Panc1 (cell line): Measurements from ENCODE around the gene CAND2. TPM values are rescaled to one million over a fixed set of nuclear protein-coding genes. Genes with fewer than 3 reads are reported as not detected.

Experiments used
- ATAC-seq: fragments of 200-7000 bp; cut with Tn5 transposase; 2 replicates; pipeline ENCODE4 v1.9.1; 2020; ENCODE audit warnings: mild to moderate bottlenecking, moderate library complexity
- BruUV-seq: library from RNA; stranded (reverse); fragments of 400-500 nt; replicated peaks from 2 replicates; lab custom pipeline; 2021; lab: Mats Ljungman, UMichigan
- CTCF ChIA-PET: fragments of 300-600 bp; sonication (Branson Sonifier 250); formaldehyde crosslinking; loops from one replicate; lab custom pipeline; 2022; ENCODE audit warnings: antibody characterized with exemption; lab: Charles Lee
- POLR2A ChIA-PET: fragments of 300-600 bp; sonication (Branson Sonifier 250); formaldehyde crosslinking; loops from one replicate; lab custom pipeline; 2022; ENCODE audit warnings: antibody characterized with exemption; lab: Charles Lee
- DNase-seq: peaks from one replicate; pipeline ENCODE4 v3.0.0-alpha.2; 2010; ENCODE audit warnings: low read depth, low spot score
- H3K27ac ChIP-seq: 2 replicates; pipeline ENCODE4 v1.5.1; 2011; ENCODE audit warnings: mild to moderate bottlenecking, low read length, inconsistent platforms
- H3K27me3 ChIP-seq: fragments of 200-500 bp; sonication (Bioruptor generic); 2 replicates; pipeline ENCODE4 v1.6.0; 2014; ENCODE audit warnings: low read length, inconsistent platforms; ENCODE audit not compliant: control insufficient read depth, insufficient read depth
- H3K36me3 ChIP-seq: fragments of 200-500 bp; sonication (Bioruptor generic); 2 replicates; pipeline ENCODE4 v1.5.1; 2014; ENCODE audit warnings: inconsistent platforms, mild to moderate bottlenecking, low read length, moderate library complexity; ENCODE audit not compliant: control insufficient read depth, insufficient read depth
- H3K4me1 ChIP-seq: 2 replicates; pipeline ENCODE4 v1.5.1; 2011; ENCODE audit warnings: inconsistent platforms, mild to moderate bottlenecking, low read length, moderate library complexity; ENCODE audit not compliant: control insufficient read depth, insufficient read depth
- H3K4me3 ChIP-seq, 2 experiments: 2 replicates each; pipeline ENCODE4 v1.5.1; 2011 to 2012; ENCODE audit warnings: low read depth in 2 of 2, low read length in 2 of 2, mild to moderate bottlenecking in 2 of 2, inconsistent platforms in 1 of 2, moderate library complexity in 1 of 2
- H3K9me3 ChIP-seq: fragments of 200-500 bp; sonication (Bioruptor generic); 2 replicates; pipeline ENCODE4 v1.5.1; 2014; ENCODE audit warnings: low read depth, mild to moderate bottlenecking, inconsistent platforms, low read length, moderate library complexity; ENCODE audit not compliant: control insufficient read depth, insufficient read depth
- CTCF ChIP-seq: fragments of 450-650 bp; IDR thresholded peaks from 2 replicates; pipeline ENCODE4 v1.5.1; 2017; ENCODE audit warnings: mild to moderate bottlenecking
- POLR2AphosphoS5 ChIP-seq: IDR thresholded peaks from 2 replicates; pipeline ENCODE4 v1.6.1; 2012; ENCODE audit warnings: mild to moderate bottlenecking, low read depth, low read length, moderate library complexity
- REST ChIP-seq, 2 experiments: IDR thresholded peaks; 2 replicates each; pipeline ENCODE4 v1.6.1; 2011 to 2012; ENCODE audit warnings: low read depth in 2 of 2, control low read depth in 1 of 2, low read length in 1 of 2, mild to moderate bottlenecking in 1 of 2, moderate library complexity in 1 of 2; ENCODE audit not compliant: insufficient read depth in 1 of 2
- SIN3A ChIP-seq: IDR thresholded peaks from 2 replicates; pipeline ENCODE4 v1.6.1; 2012; ENCODE audit warnings: low read depth, mild to moderate bottlenecking, low read length, moderate library complexity, borderline replicate concordance; ENCODE audit not compliant: insufficient read depth
- TCF7L2 ChIP-seq: IDR thresholded peaks from 2 replicates; pipeline ENCODE4 v1.6.1; 2011; ENCODE audit warnings: mild to moderate bottlenecking, low read depth, low read length, inconsistent platforms
- in situ Hi-C: cut with HindIII; loops from 2 replicates; pipeline ENCODE4 v1.10.0; 2016; ENCODE audit warnings: low sequenced_read_pairs, low pct_unique_long_range_greater_than_20kb
- intact Hi-C: fragments of 100-400 bp; cut with micrococcal nuclease; formaldehyde crosslinking; loops from one replicate; pipeline ENCODE4 v1.10.0; 2022; ENCODE audit not compliant: unreplicated experiment
- total RNA-seq: library from RNA; stranded (reverse); gene quantifications from one replicate; pipeline ENCODE4 v1.2.1, GENCODE V29; 2021; ENCODE audit not compliant: unreplicated experiment

CAND2 gene
- total RNA-seq, 1 experiment from 2014 or later = 0.13 TPM

- in situ Hi-C loops = no loop called here
- peak overlapping the region; percentile 49 to 53 for H3K4me3 ChIP-seq
- CTCF ChIA-PET = interaction anchor here (0.6 to 2.3 kb wide), 6 partner anchors 13 to 104 kb away, joined by 3 to 7 read pairs (median 5); partner anchors contain the start of gene RPL32
- TF ChIP-seq CTCF (peak; percentile 81), REST (IDR thresholded peaks at IDR 0.05; ENCODE audit: insufficient read depth in 1 of 2, low read depth in 2 of 2, low read length in 1 of 2) (0 out of 4 replicates have a peak, but pooled peaks of 1 of the 2 experiments have one; percentile 26), SIN3A (no peak), TCF7L2 (no peak)
- H3K36me3 ChIP-seq = no peaks in the 10 kb centered on the region
- H3K4me1 ChIP-seq = peaks cover 4% of the 10 kb centered on the region; the same call in 1 of the 2 replicates
- no peaks in the 10 kb centered on the region for H3K9me3 ChIP-seq
- POLR2A ChIA-PET = interaction anchor here (0.6 kb wide), 1 partner anchor 88 kb away, joined by 3 read pairs; no protein-coding TSS in a partner anchor
- DNase-seq (no peak), ATAC-seq (peak; percentile 99)
- intact Hi-C loops = no loop called here
- no peaks in the 10 kb centered on the region for H3K27me3 ChIP-seq
- H3K27ac ChIP-seq = peak overlapping the region; percentile 71; the same call in 1 of the 2 replicates
- BruUV-seq = no TSS peak
These were observed 13.7 kb downstream of the CAND2 start for GRCh38 chr3:12810013-12810780.

GRCh38 chr3:12810961-12811360, 14.5 kb downstream of the CAND2 start:
- no peak for TF ChIP-seq POLR2AphosphoS5
- TF ChIP-seq CTCF = no peak
- no peak for TF ChIP-seq SIN3A
- no peak for TF ChIP-seq TCF7L2
- TF ChIP-seq REST (IDR thresholded peaks at IDR 0.05; ENCODE audit: insufficient read depth in 1 of 2, low read depth in 2 of 2, low read length in 1 of 2) = no peak
- POLR2A ChIA-PET = no interaction called here
- H3K36me3 ChIP-seq = no peaks in the 10 kb centered on the region
- H3K4me1 ChIP-seq = peaks cover 4% of the 10 kb centered on the region; the same call in 1 of the 2 replicates
- in situ Hi-C loops (no loop called here), intact Hi-C loops (no loop called here)
- ATAC-seq (no peak), DNase-seq (no peak)
- H3K27me3 ChIP-seq = no peaks in the 10 kb centered on the region
- H3K4me3 ChIP-seq = no peak overlapping the region; a peak in 1 of 4 replicates
- no TSS peak for BruUV-seq
- H3K9me3 ChIP-seq = no peaks in the 10 kb centered on the region
- H3K27ac ChIP-seq = no peak overlapping the region
- CTCF ChIA-PET = interaction anchor here (1.8 to 2.3 kb wide), 2 partner anchors 12 to 30 kb away, joined by 6 to 7 read pairs; partner anchors contain the start of gene RPL32
